GM12872 (cell line): ENCODE results near the gene MIP.

ENCODE experiments used
- TF ChIP-seq, protein P1 (sequence below): IDR thresholded peaks from 3 replicates; pipeline ENCODE4 v1.5.1; 2011; ENCODE audit warnings: low read depth, mild to moderate bottlenecking, low read length, moderate library complexity; ENCODE audit not compliant: insufficient read depth

Gene MIP

GRCh38 chr12:56417739-56418138 lies 36.7 kb downstream of the MIP start:
- TF ChIP-seq, protein P1, sequence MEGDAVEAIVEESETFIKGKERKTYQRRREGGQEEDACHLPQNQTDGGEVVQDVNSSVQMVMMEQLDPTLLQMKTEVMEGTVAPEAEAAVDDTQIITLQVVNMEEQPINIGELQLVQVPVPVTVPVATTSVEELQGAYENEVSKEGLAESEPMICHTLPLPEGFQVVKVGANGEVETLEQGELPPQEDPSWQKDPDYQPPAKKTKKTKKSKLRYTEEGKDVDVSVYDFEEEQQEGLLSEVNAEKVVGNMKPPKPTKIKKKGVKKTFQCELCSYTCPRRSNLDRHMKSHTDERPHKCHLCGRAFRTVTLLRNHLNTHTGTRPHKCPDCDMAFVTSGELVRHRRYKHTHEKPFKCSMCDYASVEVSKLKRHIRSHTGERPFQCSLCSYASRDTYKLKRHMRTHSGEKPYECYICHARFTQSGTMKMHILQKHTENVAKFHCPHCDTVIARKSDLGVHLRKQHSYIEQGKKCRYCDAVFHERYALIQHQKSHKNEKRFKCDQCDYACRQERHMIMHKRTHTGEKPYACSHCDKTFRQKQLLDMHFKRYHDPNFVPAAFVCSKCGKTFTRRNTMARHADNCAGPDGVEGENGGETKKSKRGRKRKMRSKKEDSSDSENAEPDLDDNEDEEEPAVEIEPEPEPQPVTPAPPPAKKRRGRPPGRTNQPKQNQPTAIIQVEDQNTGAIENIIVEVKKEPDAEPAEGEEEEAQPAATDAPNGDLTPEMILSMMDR: no peak

DNA sequence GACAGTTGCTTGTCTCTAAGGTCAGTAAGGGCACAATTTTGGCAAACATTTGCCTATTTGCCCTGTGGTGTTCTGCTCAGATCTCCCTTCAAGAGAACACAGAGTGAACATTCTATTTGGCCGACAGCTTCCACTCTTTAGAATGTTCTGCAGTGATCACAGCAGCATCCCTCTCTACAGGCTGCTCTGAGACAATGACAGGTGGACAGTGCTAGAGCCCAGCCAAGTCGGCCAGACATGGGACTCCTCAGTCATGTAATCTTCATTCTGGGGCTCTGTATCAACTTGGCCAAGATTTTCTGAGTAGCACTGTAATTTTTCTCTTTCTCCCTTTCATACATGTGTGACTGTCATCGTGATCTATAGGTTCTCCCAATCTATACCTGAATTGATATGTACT lies 40.1 kb downstream of the MIP start:
- TF ChIP-seq, protein P1: no peak

DNA sequence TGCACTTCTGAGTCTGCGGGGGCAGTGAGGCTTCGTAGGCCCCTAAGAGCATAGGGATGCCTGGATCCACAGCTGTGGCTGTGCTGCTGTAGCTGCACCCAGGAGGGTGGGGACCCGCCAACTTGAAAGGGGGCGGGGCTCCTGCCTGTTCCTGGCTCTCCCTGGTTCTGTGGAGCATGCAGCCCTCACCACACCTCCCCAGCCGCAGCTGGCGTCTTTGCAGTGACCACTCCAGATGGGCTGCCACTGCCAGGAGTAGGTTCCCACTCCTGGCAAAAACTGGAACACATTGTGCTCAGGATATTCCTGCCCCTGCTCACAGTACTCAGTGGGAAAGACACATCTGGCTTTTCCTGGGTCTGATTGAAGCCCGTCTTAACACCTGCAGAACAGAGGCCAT lies 41.1 kb downstream of the MIP start:
- TF ChIP-seq, protein P1: no peak

- TF ChIP-seq, protein P1: no peak
Measured at GRCh38 chr12:56411781-56412639, 42.4 kb downstream of the MIP start.

GRCh38 chr12:56410768-56411167 lies 43.7 kb downstream of the MIP start:
- TF ChIP-seq, protein P1: no peak

DNA sequence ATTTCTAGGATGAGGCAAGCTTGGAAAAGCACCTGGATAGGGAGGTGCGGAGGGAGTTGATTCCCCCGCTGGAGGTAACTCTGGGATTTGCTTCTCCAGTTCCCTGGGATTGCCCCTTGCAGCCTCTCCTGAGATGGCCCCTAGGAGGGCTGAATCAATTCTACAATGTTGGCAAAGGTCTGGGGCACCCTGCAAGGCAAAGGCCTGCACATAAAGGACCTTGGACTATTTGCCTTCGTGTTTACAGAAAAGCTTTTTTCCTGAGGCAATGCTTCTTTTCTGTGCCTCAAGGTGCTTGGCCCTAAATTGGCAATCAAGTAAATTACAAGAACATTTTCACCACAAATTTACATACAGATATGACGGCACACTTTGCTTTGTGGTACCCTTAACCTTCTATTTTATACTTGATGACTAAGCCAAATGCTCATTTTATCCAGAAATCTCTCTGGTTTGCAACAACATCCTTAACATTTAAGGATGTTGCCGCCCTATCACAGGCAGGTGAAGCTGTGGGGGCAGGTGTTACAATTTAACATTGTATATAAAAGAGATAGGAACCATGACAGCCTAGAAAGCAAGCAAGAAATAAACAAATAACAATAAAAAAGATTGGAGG lies 45.5 kb downstream of the MIP start:
- TF ChIP-seq, protein P1: no peak
